ENCODE data around the gene ZNF778. TPM values are rescaled to one million over a fixed set of nuclear protein-coding genes. Genes with fewer than 3 reads are reported as not detected.
"Not testable (repeated sequence)": the region's sequence is repeated elsewhere in the genome, so short reads cannot be mapped to it uniquely, and the experiment has no call there.

Gene ZNF778
- total RNA-seq, 1 donor from 2014 or later, result 9.8 TPM

DNA sequence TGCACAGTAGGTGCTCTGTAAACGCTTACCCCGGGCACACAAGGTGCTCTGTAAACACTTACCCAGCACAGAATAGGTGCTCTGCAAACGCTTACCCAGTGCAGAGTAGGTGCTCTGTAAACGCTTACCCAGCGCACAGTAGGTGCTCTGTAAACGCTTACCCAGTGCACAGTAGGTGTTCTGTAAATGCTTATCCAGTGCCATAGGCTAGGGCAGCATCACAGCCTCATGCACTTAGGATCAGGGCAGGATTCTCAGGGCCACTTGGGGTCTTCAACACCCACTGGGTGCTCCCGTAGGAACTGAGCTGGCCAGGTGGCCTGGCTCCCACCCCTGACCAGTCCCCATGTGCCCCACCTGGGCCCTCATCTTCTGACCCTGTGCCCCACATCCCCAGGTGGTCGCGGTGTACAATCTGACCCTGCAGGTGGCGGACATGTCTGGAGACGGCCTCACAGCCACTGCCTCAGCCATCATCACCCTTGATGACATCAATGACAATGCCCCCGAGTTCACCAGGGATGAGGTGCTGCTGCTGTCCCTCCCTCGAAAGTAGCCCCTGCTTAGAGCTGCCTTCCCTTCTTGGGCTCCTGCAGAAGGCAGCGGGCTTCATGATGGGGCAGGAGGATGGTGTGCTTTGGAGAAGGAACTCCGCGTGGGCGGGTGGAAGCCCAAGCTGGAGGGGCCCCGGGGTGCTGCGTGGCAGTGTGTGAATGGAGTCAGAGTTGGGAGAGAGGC, 30.3 kb upstream of the ZNF778 start:
- H3K36me3 Mint-ChIP-seq (ENCODE audit: low read depth), result no peaks in the 10 kb centered on the region
- peak overlapping the region; percentile 16 for H3K27ac Mint-ChIP-seq
- peaks cover 3% of the 10 kb centered on the region for H3K4me1 Mint-ChIP-seq
- no peaks in the 10 kb centered on the region for H3K9me3 Mint-ChIP-seq
- intact Hi-C loops (cut with micrococcal nuclease), result no loop called here
- H3K4me3 Mint-ChIP-seq, result no peak overlapping the region
- peak; percentile 83 for DNase-seq
- no peaks in the 10 kb centered on the region for H3K27me3 Mint-ChIP-seq

DNA sequence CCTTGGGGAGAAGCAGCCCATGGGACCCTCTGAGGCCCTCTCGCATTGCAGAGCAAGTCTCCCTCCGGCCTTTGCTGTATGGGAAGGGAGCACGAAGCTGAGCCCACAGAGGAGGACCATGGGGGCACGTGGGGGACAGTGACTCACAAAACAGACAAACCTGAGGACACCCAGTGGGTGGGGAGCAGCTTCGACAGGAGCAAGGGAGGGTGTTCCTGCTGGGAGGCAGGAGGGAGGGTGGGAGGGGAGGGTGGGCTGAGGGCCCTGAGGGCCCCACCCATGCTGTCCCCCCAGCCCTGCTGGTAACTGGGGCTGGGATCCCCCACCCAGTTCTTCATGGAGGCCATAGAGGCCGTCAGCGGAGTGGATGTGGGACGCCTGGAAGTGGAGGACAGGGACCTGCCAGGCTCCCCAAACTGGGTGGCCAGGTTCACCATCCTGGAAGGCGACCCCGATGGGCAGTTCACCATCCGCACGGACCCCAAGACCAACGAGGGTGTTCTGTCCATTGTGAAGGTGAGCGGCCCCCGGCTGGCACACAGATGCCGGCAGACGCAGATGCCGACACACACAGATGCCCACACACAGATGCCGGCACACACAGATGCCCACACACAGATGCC, 29.6 kb upstream of the ZNF778 start:
- H3K4me3 Mint-ChIP-seq, result no peak overlapping the region
- intact Hi-C loops (cut with micrococcal nuclease), result no loop called here
- peaks cover 3% of the 10 kb centered on the region for H3K4me1 Mint-ChIP-seq
- no peak for DNase-seq
- no peak overlapping the region for H3K27ac Mint-ChIP-seq
- no peaks in the 10 kb centered on the region for H3K9me3 Mint-ChIP-seq
- H3K36me3 Mint-ChIP-seq (ENCODE audit: low read depth), result no peaks in the 10 kb centered on the region
- no peaks in the 10 kb centered on the region for H3K27me3 Mint-ChIP-seq

DNA sequence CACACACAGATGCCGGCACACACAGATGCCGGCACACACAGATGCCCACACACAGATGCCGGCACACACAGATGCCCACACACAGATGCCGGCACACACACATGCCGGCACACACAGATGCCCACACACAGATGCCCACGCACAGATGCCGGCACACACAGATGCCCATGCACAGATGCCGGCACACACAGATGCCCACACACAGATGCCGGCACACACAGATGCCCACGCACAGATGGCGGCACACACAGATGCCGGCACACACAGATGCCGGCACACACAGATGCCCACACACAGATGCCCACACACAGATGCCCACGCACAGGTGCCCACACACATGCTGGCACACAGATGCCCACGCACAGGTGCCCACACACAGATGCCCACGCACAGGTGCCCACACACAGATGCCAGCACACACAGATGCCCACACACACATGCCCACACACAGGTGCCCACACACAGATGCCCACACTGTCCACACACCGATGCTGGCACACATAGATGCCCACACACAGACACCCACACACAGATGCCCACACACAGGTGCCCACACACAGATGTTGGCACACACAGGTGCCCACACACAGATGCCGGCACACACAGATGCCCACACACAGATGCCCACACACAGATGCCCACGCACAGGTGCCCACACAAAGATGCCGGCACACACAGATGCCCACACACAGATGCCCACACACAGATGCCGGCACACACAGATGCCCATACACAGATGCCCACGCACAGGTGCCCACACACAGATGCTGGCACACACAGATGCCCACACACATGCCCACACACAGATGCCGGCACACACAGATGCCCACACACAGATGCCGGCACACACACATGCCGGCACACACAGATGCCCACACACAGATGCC, 28.8 kb upstream of the ZNF778 start:
- H3K27me3 Mint-ChIP-seq; H3K4me1 Mint-ChIP-seq; H3K27ac Mint-ChIP-seq; H3K36me3 Mint-ChIP-seq (ENCODE audit: low read depth); DNase-seq; intact Hi-C loops (cut with micrococcal nuclease); H3K9me3 Mint-ChIP-seq; H3K4me3 Mint-ChIP-seq: not testable (repeated sequence)

DNA sequence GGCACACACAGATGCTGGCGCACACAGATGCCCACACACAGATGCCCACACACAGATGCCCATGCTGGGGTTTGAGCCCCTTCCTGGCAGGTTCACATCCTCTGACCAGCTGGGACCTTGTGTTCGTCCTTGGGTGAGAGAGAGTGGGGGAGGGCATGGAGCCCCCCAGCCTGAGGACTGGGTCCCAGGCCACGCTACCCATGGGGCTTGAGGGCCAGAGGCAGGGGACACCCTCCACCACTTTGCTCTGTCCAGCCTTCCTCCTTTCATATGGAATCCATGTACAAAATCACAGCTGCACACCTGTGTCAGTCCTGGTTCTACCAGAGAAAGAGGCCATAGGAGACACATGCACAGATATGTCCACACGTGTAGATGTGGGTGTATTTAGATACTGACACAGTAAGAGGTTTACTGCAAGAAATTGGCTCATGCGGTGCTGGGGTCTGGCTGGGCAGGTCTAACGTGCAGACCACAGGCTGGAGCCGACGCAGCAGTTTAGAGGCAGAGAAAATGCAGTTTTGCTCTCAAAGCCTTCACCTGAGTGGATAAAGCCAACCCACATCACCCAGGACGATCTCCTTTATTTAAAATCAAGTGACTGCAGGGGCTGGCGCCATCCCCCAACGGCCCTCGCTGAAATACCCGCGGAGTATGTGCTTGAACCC, 28.0 kb upstream of the ZNF778 start:
- Mint-ChIP-seq H3K4me3 (no peak overlapping the region), H3K27ac (no peak overlapping the region), H3K27me3 (no peaks in the 10 kb centered on the region), H3K36me3 (ENCODE audit: low read depth) (no peaks in the 10 kb centered on the region), H3K4me1 (peaks cover 3% of the 10 kb centered on the region), H3K9me3 (no peaks in the 10 kb centered on the region)
- no peak for DNase-seq
- intact Hi-C loops (cut with micrococcal nuclease), result no loop called here

DNA sequence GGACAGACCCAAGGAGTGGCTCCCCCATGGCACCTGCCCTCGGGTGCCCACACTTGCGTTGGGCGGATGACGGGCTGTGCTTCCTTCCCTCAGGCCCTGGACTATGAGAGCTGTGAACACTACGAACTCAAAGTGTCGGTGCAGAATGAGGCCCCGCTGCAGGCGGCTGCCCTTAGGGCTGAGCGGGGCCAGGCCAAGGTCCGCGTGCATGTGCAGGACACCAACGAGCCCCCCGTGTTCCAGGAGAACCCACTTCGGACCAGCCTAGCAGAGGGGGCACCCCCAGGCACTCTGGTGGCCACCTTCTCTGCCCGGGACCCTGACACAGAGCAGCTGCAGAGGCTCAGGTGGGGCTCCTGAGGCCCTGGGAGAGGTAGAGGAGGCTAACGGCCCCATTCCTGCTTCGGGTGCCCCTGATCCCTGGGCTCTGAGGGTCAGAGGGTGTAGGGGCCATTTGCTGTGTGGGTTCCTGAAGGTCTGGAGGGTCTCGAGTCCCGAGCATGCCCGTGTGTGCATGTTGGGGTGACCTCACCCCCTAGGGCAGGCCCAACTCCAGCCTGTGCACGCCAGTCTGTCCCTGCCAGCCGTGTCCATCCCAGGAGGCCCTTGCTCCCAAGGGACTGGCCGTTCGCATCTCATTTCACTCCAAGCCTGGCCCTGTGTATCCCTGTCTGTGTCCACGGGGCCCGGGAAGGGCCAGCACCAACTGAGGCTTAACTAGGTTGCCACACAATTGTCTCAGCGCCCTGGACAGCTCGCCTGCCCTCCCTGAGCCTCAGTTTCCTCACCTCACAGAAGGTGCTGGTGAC, 27.1 kb upstream of the ZNF778 start:
- no peaks in the 10 kb centered on the region for H3K9me3 Mint-ChIP-seq
- H3K36me3 Mint-ChIP-seq (ENCODE audit: low read depth), result no peaks in the 10 kb centered on the region
- no peak overlapping the region for H3K27ac Mint-ChIP-seq
- DNase-seq, result no peak
- intact Hi-C loops (cut with micrococcal nuclease), result no loop called here
- no peaks in the 10 kb centered on the region for H3K27me3 Mint-ChIP-seq
- H3K4me3 Mint-ChIP-seq, result no peak overlapping the region
- H3K4me1 Mint-ChIP-seq, result peaks cover 3% of the 10 kb centered on the region

DNA sequence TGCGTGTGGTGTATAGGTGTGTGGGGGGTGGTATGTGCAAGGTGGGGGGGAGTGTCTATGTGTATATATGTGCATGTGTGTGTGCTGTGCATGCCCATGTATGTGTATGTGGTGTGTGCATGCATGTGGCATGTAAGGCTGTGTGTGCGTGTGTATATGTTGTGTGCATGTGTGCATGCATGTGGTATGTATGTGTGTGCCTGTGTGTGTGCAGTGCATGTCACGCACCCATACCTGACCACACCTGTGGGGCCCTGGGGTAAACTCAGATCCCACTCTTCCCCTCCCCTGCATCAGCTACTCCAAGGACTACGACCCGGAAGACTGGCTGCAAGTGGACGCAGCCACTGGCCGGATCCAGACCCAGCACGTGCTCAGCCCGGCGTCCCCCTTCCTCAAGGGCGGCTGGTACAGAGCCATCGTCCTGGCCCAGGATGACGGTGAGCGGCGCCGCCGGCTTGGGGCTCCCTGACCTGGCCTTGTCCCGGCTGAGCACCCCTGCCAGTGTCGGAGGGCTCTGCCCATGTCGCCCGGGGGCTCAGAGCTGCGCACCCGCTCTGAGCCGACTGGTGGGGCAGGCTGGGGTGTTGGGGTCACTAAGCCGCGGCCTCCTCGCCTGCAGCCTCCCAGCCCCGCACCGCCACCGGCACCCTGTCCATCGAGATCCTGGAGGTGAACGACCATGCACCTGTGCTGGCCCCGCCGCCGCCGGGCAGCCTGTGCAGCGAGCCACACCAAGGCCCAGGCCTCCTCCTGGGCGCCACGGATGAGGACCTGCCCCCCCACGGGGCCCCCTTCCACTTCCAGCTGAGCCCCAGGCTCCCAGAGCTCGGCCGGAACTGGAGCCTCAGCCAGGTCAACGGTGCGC, 26.2 kb upstream of the ZNF778 start:
- intact Hi-C loops (cut with micrococcal nuclease), result no loop called here
- Mint-ChIP-seq H3K36me3 (ENCODE audit: low read depth) (no peaks in the 10 kb centered on the region), H3K27ac (no peak overlapping the region), H3K4me3 (no peak overlapping the region), H3K27me3 (no peaks in the 10 kb centered on the region), H3K9me3 (no peaks in the 10 kb centered on the region), H3K4me1 (peaks cover 3% of the 10 kb centered on the region)
- DNase-seq, result no peak

DNA sequence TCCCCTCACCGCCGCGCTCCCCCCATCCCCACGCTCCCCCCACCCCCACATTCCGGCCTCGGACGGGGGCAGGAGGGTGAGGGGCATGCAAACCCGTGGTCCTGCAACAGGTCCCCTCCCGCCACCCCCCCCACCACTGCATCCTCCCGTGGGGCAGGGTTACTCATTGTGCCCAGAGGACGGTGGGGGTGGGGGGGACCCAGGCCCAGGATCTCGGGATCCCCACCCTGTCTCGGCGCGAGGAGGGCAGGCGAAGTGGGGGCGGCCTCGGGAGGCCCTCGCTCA, 25.7 kb upstream of the ZNF778 start:
- H3K27me3 Mint-ChIP-seq, result no peaks in the 10 kb centered on the region
- H3K27ac Mint-ChIP-seq, result no peak overlapping the region
- H3K36me3 Mint-ChIP-seq (ENCODE audit: low read depth), result no peaks in the 10 kb centered on the region
- intact Hi-C loops (cut with micrococcal nuclease), result loop anchor here (1.0 to 2.0 kb wide), 2 partner anchors 21 to 55 kb away; partner anchors contain the start of gene CDH15
- H3K9me3 Mint-ChIP-seq, result no peaks in the 10 kb centered on the region
- H3K4me1 Mint-ChIP-seq, result peaks cover 3% of the 10 kb centered on the region
- no peak overlapping the region for H3K4me3 Mint-ChIP-seq
- no peak for DNase-seq

DNA sequence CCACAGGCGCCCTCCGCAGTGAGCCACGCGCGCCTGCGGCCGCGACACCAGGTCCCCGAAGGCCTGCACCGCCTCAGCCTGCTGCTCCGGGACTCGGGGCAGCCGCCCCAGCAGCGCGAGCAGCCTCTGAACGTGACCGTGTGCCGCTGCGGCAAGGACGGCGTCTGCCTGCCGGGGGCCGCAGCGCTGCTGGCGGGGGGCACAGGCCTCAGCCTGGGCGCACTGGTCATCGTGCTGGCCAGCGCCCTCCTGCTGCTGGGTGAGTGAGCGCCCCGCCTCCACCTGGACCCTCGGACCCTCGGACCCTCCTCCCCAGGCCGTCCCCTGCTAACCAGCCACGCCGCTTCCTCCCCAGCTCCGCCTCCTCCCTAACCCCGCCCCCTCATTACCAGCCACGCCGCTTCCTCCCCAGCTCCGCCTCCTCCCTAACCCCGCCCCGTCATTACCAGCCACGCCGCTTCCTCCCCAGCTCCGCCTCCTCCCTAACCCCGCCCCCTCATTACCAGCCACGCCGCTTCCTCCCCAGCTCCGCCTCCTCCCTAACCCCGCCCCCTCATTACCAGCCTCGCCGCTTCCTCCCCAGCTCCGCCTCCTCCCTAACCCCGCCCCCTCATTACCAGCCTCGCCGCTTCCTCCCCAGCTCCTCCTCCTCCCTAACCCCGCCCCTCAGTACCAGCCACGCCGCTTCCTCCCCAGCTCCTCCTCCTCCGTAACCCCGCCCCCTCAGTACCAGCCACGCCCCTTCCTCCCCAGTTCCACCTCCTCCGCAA, 25.1 kb upstream of the ZNF778 start:
- peak; percentile 91 for DNase-seq
- H3K36me3 Mint-ChIP-seq (ENCODE audit: low read depth); H3K27me3 Mint-ChIP-seq; H3K9me3 Mint-ChIP-seq; H3K4me3 Mint-ChIP-seq; H3K27ac Mint-ChIP-seq; H3K4me1 Mint-ChIP-seq: not testable (repeated sequence)
- intact Hi-C loops (cut with micrococcal nuclease), result loop anchor here (1.0 to 2.0 kb wide), 2 partner anchors 21 to 54 kb away; partner anchors contain the start of gene CDH15

DNA sequence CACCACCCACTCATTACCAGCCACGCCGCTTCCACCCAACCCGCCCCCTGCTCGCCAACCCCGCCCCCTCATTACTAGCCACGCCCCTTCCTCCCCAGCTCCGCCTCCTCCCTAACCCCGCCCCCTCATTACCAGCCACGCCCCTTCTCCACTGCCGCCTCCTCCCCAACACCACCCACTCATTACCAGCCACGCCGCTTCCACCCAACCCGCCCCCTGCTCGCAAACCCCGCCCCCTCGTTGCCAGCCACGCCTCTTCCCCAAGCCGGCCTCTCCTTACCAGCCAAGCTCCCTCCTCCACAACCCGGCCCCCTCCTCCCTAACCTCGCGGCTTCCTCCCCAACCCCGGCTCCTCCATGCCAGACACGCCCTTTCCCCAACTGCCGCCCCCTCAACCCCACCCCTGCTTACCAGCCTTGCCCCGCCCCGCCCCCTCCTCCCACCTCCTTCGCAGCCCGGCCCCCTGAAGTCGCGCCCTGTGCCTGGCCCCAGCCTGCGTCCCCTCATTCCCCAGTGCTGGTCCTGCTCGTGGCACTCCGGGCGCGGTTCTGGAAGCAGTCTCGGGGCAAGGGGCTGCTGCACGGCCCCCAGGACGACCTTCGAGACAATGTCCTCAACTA, 24.4 kb upstream of the ZNF778 start:
- Mint-ChIP-seq H3K4me1 (no peaks in the 10 kb centered on the region), H3K4me3 (no peak overlapping the region), H3K9me3 (no peaks in the 10 kb centered on the region), H3K27me3 (no peaks in the 10 kb centered on the region), H3K36me3 (ENCODE audit: low read depth) (no peaks in the 10 kb centered on the region), H3K27ac (no peak overlapping the region)
- peak; percentile 82 for DNase-seq
- intact Hi-C loops (cut with micrococcal nuclease), result loop anchor here (1.0 to 2.0 kb wide), 3 partner anchors 8 to 54 kb away; partner anchors contain the start of gene CDH15

DNA sequence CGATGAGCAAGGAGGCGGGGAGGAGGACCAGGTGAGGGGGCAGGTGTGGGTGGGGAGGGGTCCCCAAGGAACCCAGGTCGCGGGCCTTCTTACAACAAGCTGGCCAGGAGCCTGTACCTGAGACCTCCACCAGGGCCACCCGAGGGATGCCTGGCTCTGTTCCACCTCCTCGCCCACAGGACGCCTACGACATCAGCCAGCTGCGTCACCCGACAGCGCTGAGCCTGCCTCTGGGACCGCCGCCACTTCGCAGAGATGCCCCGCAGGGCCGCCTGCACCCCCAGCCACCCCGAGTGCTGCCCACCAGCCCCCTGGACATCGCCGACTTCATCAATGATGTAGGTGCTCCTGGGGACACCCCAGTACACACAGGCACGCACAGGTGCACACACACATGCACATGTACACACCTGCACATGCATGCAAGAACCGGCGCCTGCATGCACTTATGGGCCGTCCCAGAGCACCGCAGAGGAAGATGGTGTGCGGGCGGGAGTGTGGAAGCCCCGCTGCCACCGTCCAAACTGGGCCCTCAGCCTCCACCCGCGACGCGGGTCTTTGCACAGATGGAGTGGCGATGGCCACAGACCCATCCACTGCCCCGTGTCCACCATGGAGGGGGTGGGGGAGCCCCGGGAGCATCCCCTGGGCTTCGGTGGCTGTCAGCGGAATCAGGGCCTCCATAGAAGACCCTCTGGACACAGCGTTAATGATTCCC, 23.8 kb upstream of the ZNF778 start:
- no peaks in the 10 kb centered on the region for H3K9me3 Mint-ChIP-seq
- no peaks in the 10 kb centered on the region for H3K36me3 Mint-ChIP-seq (ENCODE audit: low read depth)
- no peaks in the 10 kb centered on the region for H3K4me1 Mint-ChIP-seq
- no peak for DNase-seq
- intact Hi-C loops (cut with micrococcal nuclease), result loop anchor here (1.0 to 2.0 kb wide), 2 partner anchors 8 to 53 kb away; no protein-coding TSS in a partner anchor
- no peak overlapping the region for H3K4me3 Mint-ChIP-seq
- no peaks in the 10 kb centered on the region for H3K27me3 Mint-ChIP-seq
- no peak overlapping the region for H3K27ac Mint-ChIP-seq
